ENCODE results near the gene SFT2D2. TPM values are rescaled to one million over a fixed set of nuclear protein-coding genes. Genes with fewer than 3 reads are reported as not detected.

Gene SFT2D2
- total RNA-seq, 1 experiment from 2014 or later = 32.1 TPM

DNA sequence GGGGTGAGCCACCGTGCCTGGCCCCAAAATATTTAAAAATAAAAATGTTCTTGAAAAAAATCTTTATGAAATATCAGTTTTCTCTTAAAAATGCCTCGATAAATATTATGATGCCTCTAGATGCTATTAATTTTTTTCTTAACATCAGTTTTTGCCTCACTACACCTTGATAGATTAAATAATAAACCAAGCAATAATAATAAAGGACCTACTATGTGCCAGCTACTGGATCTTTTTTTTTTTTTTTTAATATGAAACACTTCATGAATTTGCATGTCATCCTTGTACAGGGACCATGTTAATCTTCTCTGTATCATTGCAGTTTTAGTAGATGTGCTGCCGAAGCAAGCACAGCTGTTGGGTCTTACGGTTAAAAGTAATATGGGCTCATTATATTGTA, 37.3 kb downstream of the SFT2D2 start:
- H3K9me3 Mint-ChIP-seq = peaks cover 10 to 17% of the 10 kb centered on the region in 2 experiments
- H3K18ac ChIP-seq (ENCODE audit: insufficient read length, low read depth, low read length) = no peak overlapping the region
- H3T11ph ChIP-seq (ENCODE audit: low read length) = no peak overlapping the region
- H2BK5ac ChIP-seq (ENCODE audit: insufficient read length, low read length) = no peak overlapping the region
- no peak overlapping the region for H3K9ac ChIP-seq (ENCODE audit: extremely low read depth, insufficient read length, low read length)
- no peak overlapping the region for H4K5ac ChIP-seq (ENCODE audit: insufficient read length, low read depth, low read length)
- TF ChIP-seq, protein P1, sequence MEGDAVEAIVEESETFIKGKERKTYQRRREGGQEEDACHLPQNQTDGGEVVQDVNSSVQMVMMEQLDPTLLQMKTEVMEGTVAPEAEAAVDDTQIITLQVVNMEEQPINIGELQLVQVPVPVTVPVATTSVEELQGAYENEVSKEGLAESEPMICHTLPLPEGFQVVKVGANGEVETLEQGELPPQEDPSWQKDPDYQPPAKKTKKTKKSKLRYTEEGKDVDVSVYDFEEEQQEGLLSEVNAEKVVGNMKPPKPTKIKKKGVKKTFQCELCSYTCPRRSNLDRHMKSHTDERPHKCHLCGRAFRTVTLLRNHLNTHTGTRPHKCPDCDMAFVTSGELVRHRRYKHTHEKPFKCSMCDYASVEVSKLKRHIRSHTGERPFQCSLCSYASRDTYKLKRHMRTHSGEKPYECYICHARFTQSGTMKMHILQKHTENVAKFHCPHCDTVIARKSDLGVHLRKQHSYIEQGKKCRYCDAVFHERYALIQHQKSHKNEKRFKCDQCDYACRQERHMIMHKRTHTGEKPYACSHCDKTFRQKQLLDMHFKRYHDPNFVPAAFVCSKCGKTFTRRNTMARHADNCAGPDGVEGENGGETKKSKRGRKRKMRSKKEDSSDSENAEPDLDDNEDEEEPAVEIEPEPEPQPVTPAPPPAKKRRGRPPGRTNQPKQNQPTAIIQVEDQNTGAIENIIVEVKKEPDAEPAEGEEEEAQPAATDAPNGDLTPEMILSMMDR (conservative IDR thresholded peaks at IDR 0.05) = no peak
- no peaks in the 10 kb centered on the region for H3K27me3 ChIP-seq (ENCODE audit: insufficient read depth, low read length)
- no peak overlapping the region for H2BK15ac ChIP-seq (ENCODE audit: low read depth, low read length)
- no peak overlapping the region for H3K27ac Mint-ChIP-seq
- H3K14ac ChIP-seq (ENCODE audit: insufficient read depth, low read length) = no peak overlapping the region
- H3K79me2 ChIP-seq (ENCODE audit: insufficient read depth, low read length) = no peaks in the 10 kb centered on the region
- no peaks in the 10 kb centered on the region for H4K20me1 ChIP-seq (ENCODE audit: control insufficient read depth, insufficient read depth, insufficient read length)
- H2BK20ac ChIP-seq (ENCODE audit: low read depth, low read length, poor library complexity, severe bottlenecking) = no peak overlapping the region
- peaks cover 7% of the 10 kb centered on the region for H3K4me1 ChIP-seq (ENCODE audit: insufficient read depth, low read length)
- H3K4me2 ChIP-seq (ENCODE audit: insufficient read depth, insufficient read length, low read length) = no peak overlapping the region
- no peaks in the 10 kb centered on the region for H3K79me1 ChIP-seq (ENCODE audit: insufficient read depth, low read depth, low read length, poor library complexity, severe bottlenecking)
- peaks cover 24 to 28% of the 10 kb centered on the region in 2 experiments for H3K4me1 Mint-ChIP-seq
- DNase-seq = no peak
- H3K56ac ChIP-seq (ENCODE audit: insufficient read length, low read depth, low read length) = no peak overlapping the region
- no peak overlapping the region for H2AFZ ChIP-seq (ENCODE audit: low read length)
- H3K36me3 Mint-ChIP-seq (ENCODE audit: insufficient read depth in 1 of 3, low read depth in 3 of 3) = peaks cover 12 to 27% (median 18%) of the 10 kb centered on the region in 3 experiments; a peak in 6 of 7 replicates
- H3K9me3 ChIP-seq (ENCODE audit: control insufficient read depth, low read depth, low read length) = no peaks in the 10 kb centered on the region
- H2AK5ac ChIP-seq (ENCODE audit: insufficient read length, low read length) = no peak overlapping the region
- no peaks in the 10 kb centered on the region for H3K23me2 ChIP-seq (ENCODE audit: insufficient read length, low read depth, low read length, poor library complexity, severe bottlenecking)
- H3K4ac ChIP-seq (ENCODE audit: low read depth, low read length) = no peak overlapping the region
- no peak overlapping the region for H3K4me3 Mint-ChIP-seq
- H2BK12ac ChIP-seq (ENCODE audit: insufficient read length, low read depth, low read length) = no peak overlapping the region
- no peak overlapping the region for H3K23ac ChIP-seq (ENCODE audit: insufficient read length, low read depth, low read length)
- no peak overlapping the region for H3K27ac ChIP-seq (ENCODE audit: insufficient read length, low read depth, low read length)
- no peaks in the 10 kb centered on the region for H3K27me3 Mint-ChIP-seq (ENCODE audit: low read depth)
- WGBS (ENCODE audit: extremely low coverage, insufficient read length, low lambda C conversion rate) = no CpG with 5 or more reads among the region's 4 CpGs
- no peak overlapping the region for H2BK120ac ChIP-seq (ENCODE audit: low read depth, low read length, poor library complexity, severe bottlenecking)
- no peak overlapping the region for H4K91ac ChIP-seq (ENCODE audit: insufficient read length, low read depth, low read length)
- H4K8ac ChIP-seq (replicated peaks; ENCODE audit: insufficient read length, low read depth, low read length) = no peak overlapping the region

Measured in H9 (cell line).